HG03139 (cell line): ENCODE results near the gene RBMXL3.

Experiments
- ATAC-seq: cut with Tn5 transposase; IDR thresholded peaks from one replicate; pipeline ENCODE4 v1.9.1; 2021; ENCODE audit not compliant: unreplicated experiment

The RBMXL3 gene

DNA sequence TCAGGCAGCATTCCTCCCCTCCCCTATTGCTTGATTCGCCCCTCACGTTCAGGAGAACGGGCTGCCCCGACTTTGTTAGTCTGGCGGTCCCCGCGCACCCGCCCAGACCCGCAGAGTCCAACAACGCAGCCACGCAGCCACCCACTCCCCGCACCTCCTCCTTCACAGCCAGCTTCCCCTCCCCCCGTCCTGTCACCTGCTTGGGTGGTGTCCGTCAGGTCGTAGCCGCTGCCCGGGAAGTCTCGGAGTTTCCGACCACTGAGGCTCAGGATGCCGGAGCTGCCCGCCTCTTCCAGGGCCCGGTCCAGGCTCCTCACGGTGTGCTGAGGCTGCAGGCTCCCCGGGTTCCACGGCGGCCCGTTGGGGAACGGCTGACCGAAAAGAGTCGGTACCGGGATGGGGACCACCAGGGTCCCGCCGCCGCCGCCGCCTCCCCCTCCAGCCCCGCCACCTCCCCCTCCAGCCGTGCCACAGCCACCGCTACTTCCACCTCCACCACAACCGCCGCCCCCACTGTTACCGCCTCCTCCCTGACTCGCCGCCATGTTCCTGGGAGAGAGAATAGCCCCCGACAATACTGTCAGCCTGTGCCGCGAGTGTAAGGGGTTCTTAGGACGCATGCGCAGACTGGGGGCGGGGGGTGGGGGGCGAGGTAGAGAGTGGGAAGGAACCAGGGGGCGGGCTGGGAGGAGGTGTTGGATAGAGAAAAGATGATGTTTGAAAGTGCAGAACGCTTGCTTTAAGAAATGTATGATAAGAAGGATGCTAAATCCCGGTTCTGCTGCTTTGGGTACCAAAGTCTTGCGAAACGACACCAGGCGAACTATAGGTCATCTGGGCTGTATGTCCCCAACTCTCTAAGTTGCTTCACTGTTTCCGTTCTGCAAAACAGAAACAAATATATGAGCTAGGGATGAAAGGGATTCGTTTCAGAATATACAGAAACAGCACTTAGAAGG is 44.6 kb downstream of the RBMXL3 start, which contains the start of gene LRCH2:
Gene LRCH2 (minus strand): TSS at position 600 of the 959 bp plus-strand sequence. CDS start 55 bp downstream, at position 545.
- no peak for ATAC-seq

DNA sequence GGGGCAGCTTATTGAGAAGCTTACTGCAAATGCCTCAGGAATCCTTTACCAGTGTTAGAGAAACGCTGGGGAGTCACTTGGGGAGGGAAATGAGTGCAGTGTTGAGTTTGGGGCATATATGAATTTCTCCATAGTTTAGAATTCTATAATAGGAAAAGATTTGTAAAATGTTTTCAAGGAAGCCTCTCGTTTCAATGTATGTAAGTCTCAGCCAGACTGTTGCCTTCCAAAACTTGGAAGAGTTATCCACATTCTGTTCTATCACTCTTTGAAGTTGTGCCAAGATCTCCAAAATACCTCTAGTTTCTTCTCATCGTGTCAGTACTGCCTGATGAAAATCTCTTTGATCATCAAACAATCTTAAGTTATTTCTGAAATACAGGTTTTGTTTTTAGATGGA is 45.3 kb downstream of the RBMXL3 start:
- no peak for ATAC-seq

DNA sequence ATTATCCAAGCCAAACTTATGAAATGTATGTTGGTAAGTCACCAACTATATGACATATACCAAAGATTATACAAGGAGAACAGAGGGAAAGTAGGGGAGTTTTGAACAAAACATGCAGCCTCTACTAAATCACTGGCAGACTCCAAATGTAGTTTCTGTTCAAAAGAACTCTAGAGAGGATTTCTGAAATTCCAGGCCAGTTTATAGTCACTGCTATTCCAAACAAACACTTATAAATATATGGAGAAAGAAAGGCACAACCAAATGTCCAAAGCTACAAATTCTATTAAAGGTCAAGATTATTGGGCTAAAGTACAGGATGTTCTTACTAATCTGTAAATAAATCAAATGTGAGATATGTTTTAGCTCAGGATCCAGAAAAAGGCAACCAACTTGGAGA is 47.4 kb downstream of the RBMXL3 start:
- ATAC-seq: no peak

DNA sequence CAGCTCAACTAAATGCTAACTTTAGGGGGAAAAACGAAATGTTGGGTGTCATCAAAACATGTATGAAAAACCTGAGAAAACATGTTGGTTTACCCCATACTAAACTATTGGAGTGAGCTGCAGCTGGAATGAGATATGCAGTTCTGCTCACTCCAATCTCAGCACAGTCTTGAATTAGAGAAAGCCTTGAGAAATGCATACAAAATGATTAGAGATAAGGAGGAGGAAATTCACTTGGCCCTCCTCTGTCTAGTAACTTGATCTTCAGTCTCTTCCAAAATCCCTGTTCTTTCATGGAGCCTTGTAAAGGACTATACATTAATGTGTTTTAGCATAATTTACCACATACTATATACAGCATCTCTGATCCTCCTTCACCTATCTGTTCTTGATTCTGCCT is 47.8 kb downstream of the RBMXL3 start:
- ATAC-seq: no peak
